ENCODE data around the gene MYEF2.

Gene MYEF2

DNA sequence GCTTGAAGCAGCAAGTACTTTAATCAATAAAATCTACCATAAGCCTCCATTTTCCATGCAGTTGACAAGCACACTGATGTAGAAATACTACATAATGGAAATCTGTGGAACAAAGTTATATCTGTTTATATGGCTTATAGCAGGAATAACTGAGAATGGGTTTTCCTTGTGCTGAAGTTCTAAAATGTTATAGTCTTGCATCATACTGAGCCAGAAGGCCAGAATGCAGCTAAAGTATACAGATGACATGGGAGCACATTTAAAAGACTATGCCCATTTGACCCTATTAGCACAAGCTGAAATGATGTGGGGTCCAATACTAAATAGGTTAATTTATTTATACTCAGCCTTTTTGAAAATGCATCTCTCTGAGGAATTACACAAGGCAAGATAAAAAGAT lies 32.2 kb downstream of the MYEF2 start:
- no peak for DNase-seq (ENCODE audit: low read depth)

DNA sequence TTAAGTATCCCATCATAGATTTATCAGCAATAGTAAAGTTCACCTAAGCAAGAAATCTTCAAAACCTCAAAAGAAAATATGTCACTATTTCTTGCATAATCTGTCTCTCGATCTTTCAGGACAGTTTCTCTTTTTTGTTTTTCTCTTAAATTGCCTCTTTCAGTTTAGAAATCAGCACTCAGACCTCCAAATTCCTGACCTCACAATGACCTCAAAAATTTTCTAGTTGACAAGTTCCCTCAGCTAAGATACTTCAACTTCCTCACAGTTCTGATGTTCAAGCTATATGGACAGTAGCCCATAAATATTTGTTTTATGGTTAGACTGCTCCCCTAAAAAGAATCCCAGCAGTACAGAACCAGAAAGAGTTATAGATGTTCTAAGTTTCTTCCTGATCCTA lies 33.2 kb downstream of the MYEF2 start:
- DNase-seq (ENCODE audit: low read depth) = no peak

DNA sequence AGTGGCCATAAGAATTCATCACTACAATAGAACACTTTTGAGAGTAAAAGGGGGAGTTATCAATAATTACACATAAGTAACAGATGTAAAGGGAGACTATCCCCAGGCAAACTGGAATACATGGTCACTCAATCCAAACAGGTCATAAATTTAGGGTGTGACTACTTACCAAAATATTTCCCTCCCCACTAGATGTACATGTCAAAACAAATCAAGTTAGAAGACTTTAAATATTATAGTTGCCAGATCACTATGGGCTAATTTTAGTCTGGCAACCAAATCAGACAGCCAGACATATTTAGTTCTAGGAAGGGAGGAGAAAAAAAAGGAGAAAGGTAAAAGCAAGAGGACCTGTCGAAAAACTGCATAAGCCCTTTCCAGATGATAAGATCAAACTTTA lies 34.2 kb downstream of the MYEF2 start:
- no peak for DNase-seq (ENCODE audit: low read depth)

DNA sequence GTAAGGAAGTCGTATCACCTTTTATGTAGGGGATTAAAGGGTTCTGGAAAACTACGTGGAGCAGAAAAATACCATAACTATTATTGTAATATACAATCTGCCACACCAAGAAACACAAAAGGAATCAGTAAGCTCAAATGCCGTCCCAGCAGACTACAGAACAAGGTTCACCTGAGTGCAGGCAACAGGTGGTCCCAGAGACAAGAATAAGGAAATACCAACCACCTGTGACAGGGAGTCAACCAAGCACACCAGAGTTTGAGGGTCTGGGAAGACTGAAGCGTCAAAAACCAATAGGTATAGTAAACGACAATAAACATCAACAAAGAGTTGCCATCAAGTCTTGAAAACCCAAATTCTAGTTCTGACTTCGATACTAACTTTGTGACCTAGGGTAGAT lies 45.2 kb downstream of the MYEF2 start:
- no peak for DNase-seq (ENCODE audit: low read depth)

DNA sequence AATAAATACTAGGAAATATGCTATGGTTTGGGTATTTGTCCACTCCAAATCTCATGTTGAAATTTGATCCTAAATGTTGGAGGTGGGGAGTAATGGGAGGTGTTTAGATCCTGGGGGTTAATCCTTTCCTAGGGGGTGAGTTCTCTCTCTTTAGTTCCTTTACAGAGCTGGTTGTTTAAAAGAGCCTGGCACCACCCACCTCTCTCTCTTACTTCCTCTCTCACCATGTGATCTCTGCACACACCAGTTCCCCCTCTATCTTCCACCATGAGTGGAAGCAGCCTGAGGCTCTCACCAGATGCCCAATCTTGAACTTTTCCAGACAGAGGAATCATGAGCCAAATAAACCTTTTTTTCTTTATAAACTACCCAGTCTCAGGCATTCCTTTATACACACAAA lies 46.8 kb downstream of the MYEF2 start:
- no peak for DNase-seq (ENCODE audit: low read depth)

DNA sequence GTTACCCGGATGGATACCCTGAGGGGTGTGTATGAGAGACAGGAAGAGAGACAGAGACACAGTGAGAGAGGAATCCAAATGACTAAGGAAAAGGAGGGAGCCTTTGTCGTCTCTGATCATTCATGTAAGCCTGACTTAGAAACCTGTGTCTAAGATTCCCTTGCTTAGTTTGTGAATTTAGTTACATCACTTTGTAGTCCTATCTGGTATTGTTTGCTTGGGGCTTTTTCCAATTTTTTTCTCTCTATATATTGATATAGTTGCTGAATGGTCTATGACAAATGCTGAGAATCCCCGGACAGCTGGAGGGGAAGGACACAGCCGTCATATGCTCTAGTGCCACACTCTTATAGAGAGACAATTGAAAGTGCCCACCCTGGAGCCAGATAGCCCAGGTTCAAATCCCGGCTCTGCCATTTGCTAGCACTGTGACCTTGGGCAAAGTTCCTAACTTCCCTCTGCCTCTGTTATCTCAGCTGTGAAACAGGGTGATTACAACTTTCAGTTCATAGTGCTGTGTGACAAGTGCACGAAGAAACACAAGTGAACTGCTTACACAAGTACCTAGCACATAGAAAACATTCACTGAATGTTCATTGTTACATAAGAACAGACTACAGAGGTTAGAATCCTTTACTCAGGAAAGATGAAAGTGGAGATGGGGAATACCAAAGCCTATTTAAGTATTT lies 51.3 kb downstream of the MYEF2 start:
- no peak for DNase-seq (ENCODE audit: low read depth)

DNA sequence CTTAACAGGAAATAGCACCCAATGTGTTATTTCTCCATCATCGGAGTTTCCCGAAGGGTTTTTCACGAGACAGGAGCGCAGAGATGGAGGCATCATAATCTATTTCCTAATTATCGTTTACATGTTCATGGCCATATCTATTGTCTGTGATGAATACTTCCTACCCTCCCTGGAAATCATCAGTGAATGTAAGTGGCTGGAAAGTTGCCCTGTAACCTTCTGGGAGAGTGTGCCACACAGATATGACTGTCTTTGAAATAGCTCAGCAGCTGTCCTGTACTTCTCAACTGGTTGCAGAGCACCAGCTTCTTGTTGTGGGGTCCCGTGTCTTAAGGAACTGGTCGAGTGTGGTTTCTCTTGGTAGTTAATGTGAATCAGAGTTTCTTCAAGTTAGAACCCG lies 56.2 kb downstream of the MYEF2 start:
- no peak for DNase-seq (ENCODE audit: low read depth)

DNA sequence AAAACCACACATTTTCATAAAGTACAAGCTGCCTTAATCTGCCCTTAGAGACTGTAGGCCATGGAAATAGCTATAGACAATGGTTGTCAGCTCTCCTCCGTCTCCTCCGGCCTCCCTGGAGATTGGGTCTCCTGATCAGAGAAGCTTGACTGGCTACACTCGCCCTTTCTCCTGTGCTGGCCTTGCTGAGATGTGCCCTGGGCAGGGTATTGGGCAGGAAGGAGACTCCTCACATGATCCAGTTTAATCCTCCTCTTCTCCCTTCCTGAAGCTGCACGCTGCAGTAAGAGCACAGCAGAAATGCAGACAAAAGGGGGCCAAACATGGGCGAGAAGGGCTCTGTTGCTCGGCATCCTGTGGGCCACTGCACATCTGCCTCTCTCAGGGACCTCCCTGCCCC lies 57.4 kb downstream of the MYEF2 start, which contains the start of gene SLC24A5:
Gene SLC24A5 (plus strand): TSS at position 246 of the 400 bp plus-strand sequence. CDS start 55 bp downstream, at position 301.
- DNase-seq (ENCODE audit: low read depth) = no peak

DNA sequence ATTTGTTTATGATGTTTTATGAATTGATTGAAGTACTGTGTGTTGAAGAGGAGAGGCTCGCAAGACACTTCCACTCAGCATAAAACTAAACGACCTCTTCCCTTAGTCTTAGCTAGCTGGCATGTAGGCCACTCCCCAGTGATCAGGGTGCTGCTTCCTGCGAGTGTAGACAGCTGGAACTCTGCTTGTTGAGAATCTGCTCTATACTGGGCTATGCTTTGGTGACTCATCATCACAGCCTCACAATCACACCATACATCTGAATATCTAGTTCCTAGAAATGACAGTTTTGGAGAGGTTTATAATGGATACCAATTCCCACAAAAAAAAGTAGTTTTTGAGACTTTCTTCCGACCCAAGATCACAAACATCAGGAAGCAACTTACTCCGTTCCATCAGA lies 58.8 kb downstream of the MYEF2 start:
- DNase-seq (ENCODE audit: low read depth) = no peak

DNA sequence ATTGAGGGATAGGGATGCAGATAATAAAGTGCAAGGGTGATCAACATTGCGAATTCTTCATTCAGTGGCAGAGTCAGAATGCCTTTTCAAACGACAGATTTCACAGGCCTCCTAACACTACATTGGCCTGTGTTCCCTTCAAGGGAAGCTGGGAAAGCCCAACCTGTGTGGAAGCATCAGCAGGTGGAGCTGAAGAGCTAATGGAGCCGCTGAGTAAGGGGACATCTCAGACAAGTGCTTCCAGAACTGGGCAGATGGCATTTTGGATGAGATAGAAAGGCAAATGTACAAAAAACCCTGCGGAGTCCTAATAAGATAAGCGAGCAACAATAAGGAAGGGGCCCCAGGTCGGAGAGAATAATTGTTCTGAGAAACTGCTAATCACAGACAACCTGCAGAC lies 65.9 kb downstream of the MYEF2 start:
- DNase-seq (ENCODE audit: low read depth) = no peak

DNA sequence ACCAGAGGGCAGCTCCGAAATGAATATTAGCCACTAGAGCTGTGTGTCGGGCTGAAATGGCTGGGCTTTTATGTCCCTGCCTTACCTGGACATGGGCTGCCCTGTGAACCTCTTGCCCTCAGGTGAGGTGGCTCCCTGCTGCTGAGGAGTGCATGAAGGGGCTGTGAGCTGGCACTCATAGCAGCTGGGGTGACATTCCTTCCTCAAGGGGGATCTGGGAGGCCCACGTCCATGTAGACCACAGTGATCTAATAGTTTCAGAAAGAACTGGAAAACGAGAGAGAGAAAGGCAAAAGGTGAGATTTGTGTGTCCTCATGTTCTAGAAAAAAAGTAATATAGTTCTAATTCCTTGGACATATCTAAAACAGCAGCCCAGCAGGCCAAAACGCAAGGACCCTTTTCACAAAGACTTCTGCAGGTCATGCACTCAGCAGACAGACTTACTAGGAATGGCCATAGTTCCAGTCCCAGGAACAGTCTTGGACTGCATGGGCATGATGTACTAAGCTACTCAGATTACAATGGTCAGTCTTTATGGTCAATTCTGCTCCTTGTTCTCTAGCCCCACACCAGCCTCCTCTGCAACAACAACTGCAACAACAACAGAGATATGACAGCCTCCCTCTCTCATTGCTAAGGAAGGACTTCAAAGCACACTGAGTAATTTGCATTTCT lies 68.1 kb downstream of the MYEF2 start:
- no peak for DNase-seq (ENCODE audit: low read depth)

DNA sequence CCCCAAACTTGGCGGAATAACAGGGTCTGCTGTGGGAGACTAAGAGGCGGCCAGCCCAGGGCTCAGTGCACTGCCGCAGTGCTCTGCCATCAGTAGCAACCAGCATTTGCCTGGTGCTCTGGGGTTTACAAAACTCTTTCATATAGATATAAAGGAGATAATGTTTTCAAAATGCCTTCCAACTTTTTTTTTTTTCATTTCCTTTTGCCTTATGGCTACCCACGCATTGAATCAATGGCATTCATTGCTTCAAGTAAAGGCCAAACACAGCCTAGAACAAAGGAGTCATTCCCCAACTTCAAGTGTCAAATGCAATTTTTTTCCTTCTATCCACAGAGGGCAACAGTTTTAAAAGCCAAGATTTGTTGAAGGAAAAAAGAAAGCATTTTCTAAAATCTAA lies 68.9 kb downstream of the MYEF2 start:
- no peak for DNase-seq (ENCODE audit: low read depth)

DNA sequence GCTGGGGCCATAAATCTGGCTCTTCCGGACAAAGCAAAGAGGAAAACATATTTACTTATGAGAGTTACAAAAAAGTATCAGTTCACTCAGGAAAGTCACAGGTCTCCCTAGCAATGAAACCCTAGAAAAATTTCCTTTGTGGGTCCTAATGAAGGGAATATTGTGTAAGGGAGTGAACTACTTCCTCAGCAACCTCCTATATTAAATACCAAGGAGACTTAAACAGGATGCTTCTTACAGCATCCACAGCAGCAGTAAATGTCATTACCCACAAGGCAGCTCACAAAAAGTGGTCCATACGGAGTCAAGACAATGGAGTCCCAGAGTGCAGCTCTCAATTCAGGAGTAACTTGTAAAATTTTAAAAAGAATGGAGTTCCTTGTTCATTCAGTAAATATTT lies 72.2 kb downstream of the MYEF2 start:
- DNase-seq (ENCODE audit: low read depth) = no peak

DNA sequence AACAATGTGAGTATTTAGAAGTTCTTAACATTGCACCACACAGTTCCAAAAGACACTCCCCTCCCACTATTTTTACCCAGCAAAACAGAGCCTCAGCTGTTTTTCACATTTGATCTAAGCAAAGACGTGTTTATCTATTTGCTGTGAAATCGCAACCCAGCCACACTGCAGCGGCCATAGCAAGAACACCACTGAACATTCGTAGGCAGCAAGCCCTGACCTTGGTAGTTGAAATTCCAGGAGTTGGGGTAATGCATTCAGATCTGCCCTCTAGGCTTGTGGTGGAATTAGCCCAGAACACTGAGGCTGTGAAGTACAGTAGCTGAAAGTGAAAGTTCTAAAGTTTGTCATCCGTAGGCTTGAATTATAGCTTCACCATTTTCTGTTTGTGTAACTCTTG lies 74.4 kb downstream of the MYEF2 start:
- DNase-seq (ENCODE audit: low read depth) = no peak

DNA sequence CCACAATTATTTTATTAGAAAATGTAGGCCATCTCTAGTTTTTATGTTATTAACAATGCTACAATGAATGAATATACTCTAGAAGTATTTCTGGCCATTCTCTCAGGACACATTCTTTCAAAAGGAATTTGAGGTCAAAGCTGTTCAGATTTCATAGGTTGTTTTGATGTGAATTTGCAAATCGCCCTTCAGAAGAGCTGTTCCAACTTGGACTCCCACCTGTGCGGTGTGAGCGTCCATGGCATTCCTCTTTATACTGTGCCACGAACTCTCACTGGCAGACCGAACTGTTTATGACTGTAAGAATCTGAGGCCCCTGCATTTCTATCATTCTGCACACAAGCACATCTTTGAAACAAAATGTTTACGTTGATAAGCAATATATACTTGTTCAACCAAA lies 75.9 kb downstream of the MYEF2 start:
- no peak for DNase-seq (ENCODE audit: low read depth)

DNA sequence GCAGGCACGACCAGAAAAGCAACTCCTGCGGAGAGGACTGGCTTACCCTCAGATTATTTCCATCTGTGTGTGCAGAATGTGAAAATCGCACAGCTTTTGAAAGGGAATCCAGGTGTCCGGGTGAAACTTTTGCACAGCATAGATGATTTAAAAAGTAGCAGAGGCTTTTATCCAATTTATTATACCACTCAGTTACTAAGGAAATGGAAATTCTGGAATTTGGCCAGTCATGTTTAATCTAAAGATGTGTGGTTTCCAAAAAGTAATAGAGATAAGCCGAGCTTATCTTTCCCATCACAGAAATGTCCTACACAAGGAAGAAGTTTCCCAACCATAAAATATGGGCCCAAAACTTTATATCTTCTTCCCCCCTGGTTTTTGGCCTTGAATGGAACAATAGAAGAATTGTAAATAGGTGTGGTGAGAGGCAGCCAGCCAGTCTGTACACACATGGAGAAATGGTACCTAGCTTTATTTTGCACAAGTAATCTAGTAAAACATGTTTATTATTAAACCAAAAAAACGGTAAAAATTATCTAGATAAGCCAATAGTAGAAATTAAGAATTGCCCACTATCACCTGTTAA lies 76.6 kb downstream of the MYEF2 start:
- DNase-seq (ENCODE audit: low read depth) = no peak

DNA sequence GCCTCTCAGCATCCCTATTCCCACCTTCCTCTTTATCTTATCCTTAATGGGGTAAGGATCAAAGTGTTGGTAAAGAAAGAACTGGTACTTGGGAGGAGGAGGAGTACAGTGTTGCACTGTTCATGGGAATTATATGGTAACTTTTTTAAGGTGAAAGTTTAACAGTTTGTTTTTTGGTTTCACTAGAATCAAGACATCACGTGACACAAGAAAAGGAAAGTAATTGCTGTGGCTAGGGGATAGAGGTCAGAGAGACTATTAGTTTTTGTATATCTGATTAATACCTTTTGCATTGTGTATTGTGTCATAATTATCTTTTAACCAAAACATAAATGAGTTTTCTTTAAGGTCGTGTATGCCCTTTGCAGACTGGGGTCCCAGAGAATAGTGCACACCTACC lies 80.8 kb downstream of the MYEF2 start:
- DNase-seq (ENCODE audit: low read depth) = no peak

DNA sequence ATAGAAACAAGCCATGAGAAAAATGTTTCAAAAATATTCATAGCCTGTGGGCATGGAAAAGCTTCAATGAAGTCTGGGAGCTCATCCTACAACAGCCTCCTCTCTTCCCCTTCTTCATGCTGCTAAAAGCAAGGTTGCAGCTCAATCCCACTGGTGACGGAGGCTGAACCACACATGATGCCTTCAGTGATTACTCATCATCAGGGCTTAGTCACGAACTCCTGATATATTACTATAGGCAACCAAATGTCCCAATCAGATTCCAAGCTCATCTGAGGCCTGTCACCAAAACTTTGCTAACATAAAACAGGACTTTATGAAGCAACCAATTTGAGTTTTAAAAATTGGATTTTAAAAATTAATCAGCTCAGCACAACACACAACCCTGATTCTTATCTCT lies 81.3 kb downstream of the MYEF2 start:
- peak; percentile 39 for DNase-seq (ENCODE audit: low read depth)

DNA sequence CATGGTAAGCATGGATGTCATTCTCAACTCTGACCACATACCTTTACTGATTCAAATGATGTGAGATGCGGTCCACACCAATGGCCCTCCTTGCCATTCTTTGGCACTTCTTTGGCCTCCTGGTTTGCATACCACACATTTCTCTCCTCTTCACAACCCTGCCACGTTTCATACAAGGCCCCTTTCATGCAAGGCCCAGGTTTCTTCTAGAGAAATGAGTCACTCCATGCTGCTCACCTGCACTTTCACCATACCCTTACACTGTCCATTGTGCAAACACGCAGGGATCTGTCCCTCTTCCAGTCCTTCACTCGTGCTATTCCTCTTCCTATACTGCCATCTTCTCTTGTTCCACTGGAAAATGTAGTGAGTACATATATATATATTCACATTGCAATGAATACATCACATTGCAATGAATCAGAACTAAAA lies 81.7 kb downstream of the MYEF2 start:
- DNase-seq (ENCODE audit: low read depth) = no peak

DNA sequence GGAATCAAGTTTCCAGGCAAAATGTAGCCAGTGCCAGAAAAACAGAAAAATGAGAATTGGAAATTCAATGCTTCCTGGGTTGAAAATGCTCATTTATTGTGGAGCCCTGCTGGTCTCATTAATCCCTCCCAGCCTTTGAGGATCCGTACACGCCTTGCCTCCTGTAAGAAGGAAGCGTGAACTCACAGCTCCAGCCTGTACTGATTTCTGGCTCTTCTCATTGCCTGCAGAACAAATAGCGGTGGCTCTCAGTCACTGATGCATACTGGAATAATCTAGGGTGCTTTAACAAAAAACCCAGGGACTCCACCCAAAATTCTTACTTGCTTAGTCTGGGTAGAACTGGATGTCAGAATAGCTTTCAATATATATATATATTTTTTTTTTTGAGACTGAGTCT lies 86.6 kb downstream of the MYEF2 start:
- no peak for DNase-seq (ENCODE audit: low read depth)

DNA sequence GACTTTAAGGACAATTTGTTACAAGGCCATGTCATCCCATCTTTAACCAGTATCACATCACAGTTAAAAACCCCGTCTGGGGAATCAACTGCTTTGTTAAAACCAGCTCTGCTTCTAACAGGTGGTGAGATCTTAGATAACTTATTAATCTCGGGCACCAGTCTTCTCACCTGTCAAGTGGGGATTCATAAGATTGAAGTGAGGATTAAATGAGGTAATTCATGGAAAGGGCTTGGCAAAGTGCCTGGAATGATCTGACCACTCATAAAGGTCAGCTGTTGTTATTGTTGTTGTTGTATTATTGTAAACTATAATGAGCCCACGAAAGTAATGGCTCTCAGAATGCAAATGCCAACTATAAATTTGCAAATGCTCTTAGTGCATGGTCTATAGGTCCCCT lies 87.4 kb downstream of the MYEF2 start:
- no peak for DNase-seq (ENCODE audit: low read depth)

DNA sequence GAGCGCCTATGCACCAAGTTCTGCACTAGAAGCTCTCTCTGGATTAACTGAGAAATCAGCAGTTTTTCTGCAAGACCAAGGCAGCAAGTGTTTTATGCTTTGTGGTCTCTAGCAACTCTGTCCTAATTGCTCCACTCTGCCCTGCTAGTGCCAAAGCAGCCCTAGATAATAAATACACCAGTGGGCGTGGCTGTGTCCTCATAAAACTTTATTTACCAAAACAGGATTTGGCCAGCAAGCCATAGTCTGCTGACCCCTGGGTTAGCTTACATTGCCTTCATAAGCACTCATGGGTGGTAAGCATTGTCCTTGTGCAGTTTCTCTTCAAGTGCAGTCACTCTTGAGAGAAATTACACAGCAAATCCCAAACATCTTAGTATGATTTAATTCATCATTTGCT lies 88.0 kb downstream of the MYEF2 start:
- DNase-seq (ENCODE audit: low read depth) = no peak

DNA sequence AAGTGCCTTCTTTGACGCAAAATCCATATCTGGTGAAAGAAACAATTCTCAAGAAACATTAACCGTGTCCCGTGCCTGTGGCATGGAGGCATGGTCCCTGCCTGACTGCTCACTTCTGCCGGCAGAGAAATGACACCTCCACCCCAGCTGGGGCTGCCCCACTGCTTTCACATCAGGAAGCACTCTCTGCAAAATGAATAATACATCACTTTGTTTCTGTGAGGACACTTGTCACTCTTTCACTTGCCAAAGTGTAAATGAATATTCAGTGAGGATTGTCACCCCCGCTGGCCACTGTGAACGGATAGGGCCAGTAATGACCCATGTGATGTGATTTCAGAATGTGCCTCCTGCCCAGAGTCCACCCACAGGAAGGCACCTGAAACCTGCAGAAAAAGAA lies 88.4 kb downstream of the MYEF2 start:
- no peak for DNase-seq (ENCODE audit: low read depth)

DNA sequence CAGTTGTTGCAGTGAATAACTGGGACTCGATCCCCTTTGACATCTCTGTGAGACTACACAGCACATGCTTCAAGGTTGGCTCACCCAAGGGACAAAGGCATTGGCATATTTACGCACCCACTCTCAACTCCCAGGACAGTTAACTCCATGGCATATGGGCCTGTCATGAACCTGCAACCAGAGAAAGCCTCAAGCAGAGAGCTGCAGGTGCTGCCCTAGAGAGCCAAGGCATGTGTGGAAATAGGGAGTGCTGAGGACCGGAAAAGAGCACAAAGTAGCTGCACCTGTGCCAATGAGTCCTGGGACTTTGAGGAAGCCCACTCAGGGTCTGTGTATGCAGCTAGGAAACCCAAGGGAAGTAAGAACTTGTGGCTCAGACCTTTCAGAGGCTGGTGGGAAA lies 90.3 kb downstream of the MYEF2 start:
- DNase-seq (ENCODE audit: low read depth) = no peak
